Neural crest cell (in vitro differentiated cells): ENCODE results near the gene INTS6. TPM values are rescaled to one million over a fixed set of nuclear protein-coding genes. Genes with fewer than 3 reads are reported as not detected.

Experiments
- DNase-seq: peaks from one replicate; pipeline ENCODE4 v3.0.0; 2021; ENCODE audit warnings: low read depth, mixed read lengths, low spot score
- H3K27ac Mint-ChIP-seq: one replicate; pipeline ENCODE4 v1.8.0; 2021; ENCODE audit warnings: mild to moderate bottlenecking, mixed read lengths; ENCODE audit not compliant: unreplicated experiment
- H3K27me3 Mint-ChIP-seq: 2 replicates; pipeline ENCODE4 v1.8.0; 2021; ENCODE audit warnings: low read depth, mild to moderate bottlenecking, mixed read lengths
- H3K36me3 Mint-ChIP-seq: 2 replicates; pipeline ENCODE4 v1.8.0; 2021; ENCODE audit warnings: low read depth, mild to moderate bottlenecking, mixed read lengths
- H3K4me1 Mint-ChIP-seq: 2 replicates; pipeline ENCODE4 v1.8.0; 2021; ENCODE audit warnings: mixed read lengths
- H3K4me3 Mint-ChIP-seq: one replicate; pipeline ENCODE4 v1.8.0; 2021; ENCODE audit warnings: mild to moderate bottlenecking, mixed read lengths
- H3K9me3 Mint-ChIP-seq: 2 replicates; pipeline ENCODE4 v1.8.0; 2021; ENCODE audit warnings: mixed read lengths
- CTCF ChIP-seq: fragments of 200-600 bp; sonication (generic); conservative IDR thresholded peaks from 2 replicates; pipeline ENCODE4 v1.5.0; 2021; ENCODE audit warnings: antibody characterized with exemption, mild to moderate bottlenecking
- total RNA-seq: library from RNA; stranded (reverse); gene quantifications from 2 replicates; pipeline ENCODE4 v1.2.1, GENCODE V29; 2021

The INTS6 gene
- total RNA-seq, 1 donor from 2014 or later: 38.1 TPM

DNA sequence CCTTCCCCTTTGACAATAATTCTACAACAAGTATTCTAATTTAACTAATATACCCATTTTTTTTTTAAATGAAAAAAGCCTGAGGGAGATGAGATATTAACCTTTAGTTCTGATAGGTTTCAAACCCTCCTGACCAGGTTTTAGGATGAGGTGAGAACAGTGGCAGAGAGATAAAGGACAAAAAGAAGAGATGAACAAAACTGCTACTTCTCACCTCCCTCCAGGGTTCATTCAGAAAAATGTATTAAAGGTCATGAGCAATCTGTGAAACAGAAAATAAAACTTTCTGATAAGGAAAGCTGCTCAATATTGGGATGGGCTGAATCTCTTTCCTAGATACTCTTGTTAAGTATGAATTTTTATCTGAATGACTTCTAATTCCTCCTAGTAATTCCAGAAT lies 89.2 kb downstream of the INTS6 start:
- Mint-ChIP-seq H3K9me3 (no peaks in the 10 kb centered on the region), H3K4me1 (no peaks in the 10 kb centered on the region), H3K4me3 (no peak overlapping the region), H3K36me3 (peaks cover 11% of the 10 kb centered on the region), H3K27ac (no peak overlapping the region), H3K27me3 (no peaks in the 10 kb centered on the region)
- no peak for TF ChIP-seq CTCF
- DNase-seq: no peak

GRCh38 chr13:51361106-51361505 lies 91.7 kb downstream of the INTS6 start:
- Mint-ChIP-seq H3K36me3 (peaks cover 7% of the 10 kb centered on the region), H3K4me3 (no peak overlapping the region), H3K4me1 (no peaks in the 10 kb centered on the region), H3K27ac (no peak overlapping the region), H3K9me3 (no peaks in the 10 kb centered on the region), H3K27me3 (no peaks in the 10 kb centered on the region)
- no peak for DNase-seq
- TF ChIP-seq CTCF: no peak

DNA sequence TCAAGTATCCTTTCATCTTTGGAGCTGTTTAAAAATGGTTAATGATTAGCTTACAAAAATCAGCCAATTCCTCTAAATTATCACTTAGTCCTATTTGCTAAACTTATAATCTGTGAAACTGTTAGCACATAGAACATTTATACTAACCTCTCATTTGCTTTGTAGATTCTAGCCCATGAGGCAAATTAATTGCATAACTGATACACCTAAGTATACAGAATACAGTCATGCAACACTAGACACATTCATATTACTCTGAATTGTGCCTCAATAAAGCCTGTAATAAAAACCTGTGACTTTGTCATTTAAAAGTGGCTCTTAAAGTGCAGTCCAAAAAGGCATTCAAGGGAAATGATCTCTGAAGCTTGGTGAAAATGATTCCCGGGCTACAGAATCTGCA lies 92.3 kb downstream of the INTS6 start:
- H3K27me3 Mint-ChIP-seq: no peaks in the 10 kb centered on the region
- no peak overlapping the region for H3K4me3 Mint-ChIP-seq
- H3K9me3 Mint-ChIP-seq: no peaks in the 10 kb centered on the region
- H3K36me3 Mint-ChIP-seq: peaks cover 8% of the 10 kb centered on the region
- no peak for DNase-seq
- no peak for TF ChIP-seq CTCF
- no peak overlapping the region for H3K27ac Mint-ChIP-seq
- H3K4me1 Mint-ChIP-seq: no peaks in the 10 kb centered on the region

- no peak overlapping the region for H3K27ac Mint-ChIP-seq
- TF ChIP-seq CTCF: no peak
- DNase-seq: no peak
- peaks cover 8% of the 10 kb centered on the region for H3K36me3 Mint-ChIP-seq
- no peaks in the 10 kb centered on the region for H3K4me1 Mint-ChIP-seq
- H3K4me3 Mint-ChIP-seq: no peak overlapping the region
- no peaks in the 10 kb centered on the region for H3K9me3 Mint-ChIP-seq
- H3K27me3 Mint-ChIP-seq: no peaks in the 10 kb centered on the region
Measured at GRCh38 chr13:51359352-51359751, 93.5 kb downstream of the INTS6 start.

GRCh38 chr13:51357928-51358595 lies 94.8 kb downstream of the INTS6 start:
- H3K4me1 Mint-ChIP-seq: no peaks in the 10 kb centered on the region
- no peak overlapping the region for H3K27ac Mint-ChIP-seq
- TF ChIP-seq CTCF: no peak
- peaks cover 6% of the 10 kb centered on the region for H3K36me3 Mint-ChIP-seq
- no peaks in the 10 kb centered on the region for H3K27me3 Mint-ChIP-seq
- no peak overlapping the region for H3K4me3 Mint-ChIP-seq
- DNase-seq: no peak
- no peaks in the 10 kb centered on the region for H3K9me3 Mint-ChIP-seq

GRCh38 chr13:51355217-51355616 lies 97.6 kb downstream of the INTS6 start:
- Mint-ChIP-seq H3K36me3 (peaks cover 12% of the 10 kb centered on the region), H3K27ac (no peak overlapping the region), H3K9me3 (no peaks in the 10 kb centered on the region), H3K27me3 (no peaks in the 10 kb centered on the region), H3K4me3 (no peak overlapping the region), H3K4me1 (no peaks in the 10 kb centered on the region)
- no peak for TF ChIP-seq CTCF
- no peak for DNase-seq
